Measurements from ENCODE around the gene PRB4. TPM values are rescaled to one million over a fixed set of nuclear protein-coding genes. Genes with fewer than 3 reads are reported as not detected.

PRB4 gene
- total and polyA plus RNA-seq, 2 experiments from 2014 or later, result not detected

Other genes with a start within 250 kb of the PRB4 start
- gene TAS2R46, start 248.1 kb downstream of the PRB4 start, total RNA-seq (2014; rRNA removed; shearing (Covaris generic)), result 1.0 and 5.0 TPM in 2 replicates
- gene TAS2R46, start 248.1 kb downstream of the PRB4 start, polyA plus RNA-seq (2016; fragmentation: Nextera tagmentation; extraction: Ambion mirVana), result 0.45 and 0.49 TPM in 2 replicates
- gene TAS2R43, start 218.1 kb downstream of the PRB4 start, total RNA-seq (2014; rRNA removed; shearing (Covaris generic)), result 2.6 and 2.7 TPM in 2 replicates
- gene TAS2R43, start 218.1 kb downstream of the PRB4 start, polyA plus RNA-seq (2016; fragmentation: Nextera tagmentation; extraction: Ambion mirVana), result not detected in 2 replicates
- 9.7 and 13.7 TPM in 2 replicates for gene TAS2R30, start 175.8 kb downstream of the PRB4 start, total RNA-seq (2014; rRNA removed; shearing (Covaris generic))
- 0.39 and 0.80 TPM in 2 replicates for gene TAS2R30, start 175.8 kb downstream of the PRB4 start, polyA plus RNA-seq (2016; fragmentation: Nextera tagmentation; extraction: Ambion mirVana)
- gene SMIM10L1, start 139.2 kb downstream of the PRB4 start, total RNA-seq (2014; rRNA removed; shearing (Covaris generic)), result 9.0 and 9.3 TPM in 2 replicates
- gene SMIM10L1, start 139.2 kb downstream of the PRB4 start, polyA plus RNA-seq (2016; fragmentation: Nextera tagmentation; extraction: Ambion mirVana), result 22.0 and 22.6 TPM in 2 replicates
- 0.38 TPM in 1 of 2 replicates, not detected in the other for gene TAS2R42, start 123.5 kb downstream of the PRB4 start, total RNA-seq (2014; rRNA removed; shearing (Covaris generic))
- not detected in 2 replicates for gene TAS2R42, start 123.5 kb downstream of the PRB4 start, polyA plus RNA-seq (2016; fragmentation: Nextera tagmentation; extraction: Ambion mirVana)
- gene PRB3, start 40.7 kb downstream of the PRB4 start, total RNA-seq (2014; rRNA removed; shearing (Covaris generic)), result not detected in 2 replicates
- gene PRB3, start 40.7 kb downstream of the PRB4 start, polyA plus RNA-seq (2016; fragmentation: Nextera tagmentation; extraction: Ambion mirVana), result 3.0 TPM in 2 replicates
- gene PRB2, start 85.1 kb upstream of the PRB4 start, total RNA-seq (2014; rRNA removed; shearing (Covaris generic)), result not detected in 2 replicates
- not detected in 2 replicates for gene PRB2, start 85.1 kb upstream of the PRB4 start, polyA plus RNA-seq (2016; fragmentation: Nextera tagmentation; extraction: Ambion mirVana)

Data from GM23338 (cell line).